ENCODE results near the gene SPEG. TPM values are rescaled to one million over a fixed set of nuclear protein-coding genes. Genes with fewer than 3 reads are reported as not detected.
A peak's percentile ranks its signal among the peaks of the same experiment; 100 is the strongest.

Gene SPEG
- total RNA-seq, 1 experiment from 2014 or later, result 25.3 TPM

DNA sequence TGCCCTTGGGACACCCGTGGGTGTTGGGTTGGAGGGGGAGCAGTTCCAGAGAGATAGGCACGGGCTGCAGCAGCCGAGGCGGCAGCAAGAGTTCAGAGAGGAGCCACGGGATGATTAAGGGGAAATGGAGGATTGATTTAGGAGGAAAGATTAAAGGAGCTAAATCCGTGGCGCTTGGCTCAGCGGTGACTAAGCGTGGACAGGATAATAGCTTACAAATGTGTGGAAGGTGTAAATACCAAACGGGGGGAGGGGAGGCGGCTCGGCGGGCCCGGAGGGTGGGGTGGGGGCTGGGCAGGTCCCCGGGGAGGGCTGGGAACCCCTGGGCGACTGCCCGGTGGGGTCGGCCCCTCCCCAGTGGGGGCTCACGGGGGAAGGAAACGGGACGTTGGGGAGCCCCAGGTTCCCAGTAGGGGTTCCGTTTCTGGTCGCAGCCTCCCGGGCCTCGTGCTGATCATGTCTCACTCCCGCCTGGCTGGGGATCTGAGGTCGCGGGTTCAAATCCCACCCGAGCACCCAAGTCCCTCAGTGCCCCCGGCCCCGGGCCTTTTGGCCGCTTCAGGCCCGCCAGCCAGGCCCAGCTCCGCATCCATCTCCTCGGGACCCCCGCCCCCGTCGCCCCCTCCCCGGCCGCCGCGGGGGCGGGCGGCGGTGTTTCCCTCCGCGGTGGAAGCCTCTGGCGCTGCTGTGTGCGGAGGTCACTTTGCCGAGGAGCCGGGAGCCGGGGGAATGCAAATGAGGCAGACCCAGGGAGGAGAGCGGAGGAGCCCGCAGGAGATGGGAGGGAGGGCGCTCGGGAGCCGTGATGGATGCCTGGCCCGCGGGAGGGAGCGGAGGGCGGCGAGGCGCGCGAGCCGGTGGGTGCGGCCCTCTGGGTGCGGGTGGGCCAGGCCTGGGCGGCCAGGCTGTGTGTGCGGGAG lies 87.7 kb downstream of the SPEG start:
- H3K4me3 ChIP-seq (ENCODE audit: insufficient read depth, low read depth, low read length), result peak overlapping the region; percentile 42
- peak; percentile 98 for DNase-seq

DNA sequence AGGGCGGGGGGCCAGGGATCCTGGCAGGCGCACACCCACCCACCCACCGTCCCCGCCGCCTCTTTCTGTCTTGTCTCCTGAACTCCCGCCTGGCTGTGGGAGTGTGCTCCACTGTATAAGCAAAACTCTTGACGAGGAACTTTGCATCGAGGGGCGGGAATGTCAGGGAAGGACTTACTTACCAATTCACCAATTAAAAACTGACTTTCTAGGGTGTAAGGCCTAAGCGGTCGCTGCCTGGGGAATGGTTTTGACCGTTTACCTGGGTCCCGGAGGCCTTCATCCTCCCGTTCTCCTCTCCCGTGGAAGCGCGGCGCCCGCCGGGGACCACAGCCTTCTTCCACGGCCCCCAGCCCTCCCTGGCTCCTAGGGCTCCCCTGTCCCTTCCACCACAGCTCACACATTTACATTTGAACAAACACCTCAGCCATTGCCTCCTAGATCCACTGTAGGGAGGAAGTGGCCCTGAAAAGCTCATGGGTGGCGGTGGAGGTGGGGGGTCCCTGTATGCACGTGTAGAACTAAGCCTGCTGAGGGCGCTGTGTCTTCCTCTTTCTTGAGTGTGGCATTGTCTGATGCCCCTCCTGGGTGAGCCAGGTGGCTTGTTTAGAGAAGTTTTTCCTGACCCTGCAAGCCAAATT lies 88.5 kb downstream of the SPEG start:
- H3K36me3 ChIP-seq (replicated peaks; ENCODE audit: control insufficient read depth, insufficient read depth, low read length), result no peaks in the 10 kb centered on the region
- peak; percentile 88 for DNase-seq
- H3K27me3 ChIP-seq (ENCODE audit: control insufficient read depth, insufficient read depth, low read length), result peaks cover 6% of the 10 kb centered on the region
- peak overlapping the region; percentile 42 for H3K4me3 ChIP-seq (ENCODE audit: insufficient read depth, low read depth, low read length)

More for the DNA sequence above, 87.7 kb downstream of the SPEG start:
- Histone ChIP-seq H3K36me3 (replicated peaks; ENCODE audit: control insufficient read depth, insufficient read depth, low read length) (no peaks in the 10 kb centered on the region), H3K27me3 (ENCODE audit: control insufficient read depth, insufficient read depth, low read length) (peaks cover 9% of the 10 kb centered on the region)

DNA sequence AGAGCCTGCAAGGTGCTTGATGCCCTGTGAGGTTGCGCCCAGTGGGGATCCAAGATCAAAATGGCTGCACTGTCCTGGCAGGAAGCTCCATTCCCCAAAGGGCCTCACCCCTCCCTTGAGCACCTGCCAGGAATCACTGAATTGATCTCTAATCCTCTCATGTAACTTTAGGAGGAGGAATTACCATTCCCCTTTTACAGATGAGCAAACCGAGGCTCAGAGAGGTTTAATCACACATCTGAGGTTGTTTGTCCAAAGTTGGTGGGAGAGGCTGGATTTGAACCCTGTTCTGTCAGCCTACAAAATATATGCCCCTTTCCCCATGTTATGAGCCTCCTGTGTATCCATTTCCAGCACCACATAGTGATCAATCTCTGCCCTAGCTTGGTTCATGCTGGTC lies 90.2 kb downstream of the SPEG start:
- no peak for DNase-seq
- Histone ChIP-seq H3K27me3 (ENCODE audit: control insufficient read depth, insufficient read depth, low read length) (peaks cover 16% of the 10 kb centered on the region), H3K4me3 (ENCODE audit: insufficient read depth, low read depth, low read length) (no peak overlapping the region), H3K36me3 (replicated peaks; ENCODE audit: control insufficient read depth, insufficient read depth, low read length) (no peaks in the 10 kb centered on the region)

DNA sequence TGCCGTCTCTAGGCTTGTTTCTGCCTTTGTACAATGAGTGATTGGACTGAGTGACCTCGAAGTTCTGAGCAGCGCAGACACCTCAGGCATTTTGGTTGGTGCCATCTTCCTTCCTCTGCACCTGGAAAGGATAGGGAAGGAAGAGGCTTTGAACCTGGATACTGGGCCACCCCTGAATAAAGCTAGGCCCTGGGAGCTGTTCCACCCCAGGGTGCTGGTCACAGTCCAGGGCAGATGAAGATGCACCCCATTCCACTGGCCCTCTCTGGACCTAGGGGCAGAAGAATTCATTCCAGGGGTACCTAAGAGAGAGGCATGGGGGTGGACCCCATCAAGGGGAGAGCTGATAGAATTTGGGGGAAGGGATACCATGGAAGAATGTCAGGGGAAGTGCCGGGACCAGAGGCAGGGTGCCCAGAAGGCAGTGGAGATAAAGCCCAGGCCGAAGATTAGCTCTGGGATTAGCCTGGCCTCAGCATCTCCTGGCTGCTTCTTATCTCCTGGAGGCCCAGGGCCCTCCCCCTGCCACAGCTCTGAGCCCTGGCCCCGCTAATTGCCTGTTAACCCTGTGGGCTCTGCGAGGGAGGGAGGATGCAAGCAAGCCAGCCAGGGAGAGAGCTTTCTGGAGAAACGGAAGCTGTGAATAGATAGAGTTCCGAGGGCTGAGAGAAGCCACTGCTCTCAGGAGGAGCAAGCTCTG lies 91.0 kb downstream of the SPEG start:
- peak; percentile 64 for DNase-seq
- Histone ChIP-seq H3K27me3 (ENCODE audit: control insufficient read depth, insufficient read depth, low read length) (peaks cover 16% of the 10 kb centered on the region), H3K36me3 (replicated peaks; ENCODE audit: control insufficient read depth, insufficient read depth, low read length) (no peaks in the 10 kb centered on the region), H3K4me3 (ENCODE audit: insufficient read depth, low read depth, low read length) (no peak overlapping the region)

GRCh38 chr2:219526320-219527075 lies 91.9 kb downstream of the SPEG start:
- H3K27me3 ChIP-seq (ENCODE audit: control insufficient read depth, insufficient read depth, low read length), result peaks cover 16% of the 10 kb centered on the region
- H3K36me3 ChIP-seq (replicated peaks; ENCODE audit: control insufficient read depth, insufficient read depth, low read length), result no peaks in the 10 kb centered on the region
- no peak for DNase-seq
- no peak overlapping the region for H3K4me3 ChIP-seq (ENCODE audit: insufficient read depth, low read depth, low read length)

DNA sequence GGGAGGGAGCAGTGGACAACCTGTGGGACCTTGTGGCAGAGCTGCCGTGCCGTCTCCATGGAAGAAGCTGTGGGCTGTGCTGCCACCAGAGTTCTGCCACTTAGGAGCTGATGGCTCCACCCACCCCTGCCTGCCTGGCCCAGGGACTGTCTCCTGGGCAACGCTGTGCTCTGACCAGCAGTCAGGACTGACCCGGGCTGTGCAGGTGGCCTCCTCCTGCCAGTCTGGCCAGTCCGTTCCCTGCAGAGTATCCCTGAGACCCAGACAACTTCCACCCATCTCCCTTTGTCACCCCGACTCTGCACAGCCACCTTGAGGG lies 92.4 kb downstream of the SPEG start:
- Histone ChIP-seq H3K4me3 (ENCODE audit: insufficient read depth, low read depth, low read length) (no peak overlapping the region), H3K36me3 (replicated peaks; ENCODE audit: control insufficient read depth, insufficient read depth, low read length) (no peaks in the 10 kb centered on the region), H3K27me3 (ENCODE audit: control insufficient read depth, insufficient read depth, low read length) (peaks cover 16% of the 10 kb centered on the region)
- no peak for DNase-seq

- no peak for DNase-seq
- Histone ChIP-seq H3K4me3 (ENCODE audit: insufficient read depth, low read depth, low read length) (no peak overlapping the region), H3K36me3 (replicated peaks; ENCODE audit: control insufficient read depth, insufficient read depth, low read length) (no peaks in the 10 kb centered on the region), H3K27me3 (ENCODE audit: control insufficient read depth, insufficient read depth, low read length) (peaks cover 16% of the 10 kb centered on the region)
Observed at GRCh38 chr2:219527472-219527871, 92.8 kb downstream of the SPEG start.

DNA sequence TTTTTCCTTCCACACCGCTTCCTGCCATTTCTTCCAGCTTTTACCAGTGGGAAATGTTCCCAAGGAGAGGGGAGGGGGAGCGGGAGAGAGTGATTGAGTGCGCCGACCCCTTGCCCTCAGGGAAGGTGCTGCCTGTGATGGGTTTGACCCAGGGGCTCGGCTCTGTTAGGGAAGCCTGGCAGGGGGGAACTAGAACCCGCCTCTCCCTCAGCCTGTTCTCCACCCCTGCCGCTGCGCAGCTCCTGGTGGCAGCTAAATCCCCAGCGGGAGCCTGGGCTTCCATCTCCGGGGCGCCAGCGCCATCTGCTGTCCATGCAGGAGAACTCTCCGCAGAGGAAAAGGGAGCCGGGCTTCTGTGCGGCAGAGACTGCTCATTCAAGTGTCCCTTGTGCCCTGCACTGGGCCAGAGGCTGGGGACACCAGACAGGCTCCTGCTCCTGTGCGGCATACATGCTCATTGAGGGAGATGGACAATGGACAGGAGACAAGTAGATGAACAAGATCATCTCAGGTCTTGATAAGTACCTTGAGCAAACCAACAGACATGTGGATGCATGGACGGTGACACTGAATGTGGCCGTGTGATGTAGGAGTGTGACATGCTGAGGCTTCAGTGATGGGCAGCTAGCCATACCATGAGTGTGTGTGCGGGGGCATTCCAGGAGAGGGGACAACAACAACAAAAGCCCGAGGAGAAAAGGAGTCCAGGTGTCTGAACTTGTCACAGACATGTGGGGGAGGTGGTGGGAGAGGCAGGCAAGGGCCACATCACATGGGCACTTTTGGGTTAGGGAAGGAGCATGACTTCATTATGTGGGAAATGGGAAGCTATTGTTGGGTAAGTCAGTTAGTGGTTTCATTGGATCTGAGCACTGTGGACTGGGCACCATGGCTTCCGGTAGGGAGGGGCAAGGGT lies 95.7 kb downstream of the SPEG start:
- Histone ChIP-seq H3K36me3 (replicated peaks; ENCODE audit: control insufficient read depth, insufficient read depth, low read length) (no peaks in the 10 kb centered on the region), H3K27me3 (ENCODE audit: control insufficient read depth, insufficient read depth, low read length) (peaks cover 16% of the 10 kb centered on the region), H3K4me3 (ENCODE audit: insufficient read depth, low read depth, low read length) (peak overlapping the region; percentile 29)
- DNase-seq, result peak; percentile 97

- DNase-seq, result no peak
- no peaks in the 10 kb centered on the region for H3K36me3 ChIP-seq (replicated peaks; ENCODE audit: control insufficient read depth, insufficient read depth, low read length)
- no peak overlapping the region for H3K4me3 ChIP-seq (ENCODE audit: insufficient read depth, low read depth, low read length)
- H3K27me3 ChIP-seq (ENCODE audit: control insufficient read depth, insufficient read depth, low read length), result peaks cover 14% of the 10 kb centered on the region
Observed at GRCh38 chr2:219531639-219532377, 97.2 kb downstream of the SPEG start.

DNA sequence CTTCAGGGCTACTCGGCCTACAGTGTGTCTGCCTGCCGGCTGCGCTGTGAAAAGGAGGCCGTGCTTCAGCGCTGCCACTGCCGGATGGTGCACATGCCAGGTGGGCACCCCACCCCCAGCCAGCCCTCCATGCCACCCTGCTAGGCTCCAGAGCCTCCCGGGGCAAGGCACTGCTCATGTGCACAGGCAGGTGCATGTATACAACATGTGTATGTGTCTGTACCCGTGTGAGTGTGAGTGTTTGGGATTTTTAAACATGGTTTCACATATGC lies 97.7 kb downstream of the SPEG start:
- Histone ChIP-seq H3K36me3 (replicated peaks; ENCODE audit: control insufficient read depth, insufficient read depth, low read length) (no peaks in the 10 kb centered on the region), H3K4me3 (ENCODE audit: insufficient read depth, low read depth, low read length) (no peak overlapping the region), H3K27me3 (ENCODE audit: control insufficient read depth, insufficient read depth, low read length) (peaks cover 13% of the 10 kb centered on the region)
- no peak for DNase-seq

DNA sequence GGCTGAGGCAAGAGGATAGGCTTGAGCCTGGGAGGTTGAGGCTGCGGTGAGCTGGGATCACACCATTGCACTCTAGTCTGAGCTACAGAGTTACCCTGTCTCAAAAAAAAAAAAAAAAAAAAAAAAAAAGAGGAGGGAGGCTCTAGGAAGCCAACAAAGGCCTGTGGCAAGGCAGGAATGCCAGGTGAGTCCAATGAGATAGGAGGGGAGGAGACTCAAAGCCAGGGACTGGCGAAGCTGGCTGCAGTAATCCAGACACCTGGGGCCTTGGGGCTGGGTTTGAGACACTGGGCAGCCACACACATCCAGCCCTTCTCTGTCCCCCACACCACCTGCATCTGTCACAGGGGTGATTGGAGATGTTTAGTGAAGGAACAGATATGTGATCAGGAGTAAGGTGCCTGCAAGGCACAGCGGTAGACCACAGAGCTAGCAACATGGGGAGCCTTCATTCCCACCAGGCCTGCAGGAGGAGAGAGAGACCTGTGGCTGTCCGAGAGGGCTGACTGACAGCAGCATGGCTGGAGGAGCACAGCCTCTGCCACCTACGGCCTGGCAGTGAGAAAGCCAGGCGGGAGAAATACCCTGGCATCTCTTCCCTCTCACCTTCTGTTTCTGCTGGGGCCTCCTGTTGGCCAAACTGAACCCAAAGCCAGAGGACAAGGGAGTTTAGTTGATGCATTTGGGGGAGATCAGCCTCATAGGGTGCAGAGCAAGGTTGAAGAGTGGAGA lies 99.5 kb downstream of the SPEG start:
- H3K4me3 ChIP-seq (ENCODE audit: insufficient read depth, low read depth, low read length), result no peak overlapping the region
- peaks cover 8% of the 10 kb centered on the region for H3K27me3 ChIP-seq (ENCODE audit: control insufficient read depth, insufficient read depth, low read length)
- no peaks in the 10 kb centered on the region; the same call in 1 of the 2 replicates for H3K36me3 ChIP-seq (replicated peaks; ENCODE audit: control insufficient read depth, insufficient read depth, low read length)
- peak; percentile 85 for DNase-seq

DNA sequence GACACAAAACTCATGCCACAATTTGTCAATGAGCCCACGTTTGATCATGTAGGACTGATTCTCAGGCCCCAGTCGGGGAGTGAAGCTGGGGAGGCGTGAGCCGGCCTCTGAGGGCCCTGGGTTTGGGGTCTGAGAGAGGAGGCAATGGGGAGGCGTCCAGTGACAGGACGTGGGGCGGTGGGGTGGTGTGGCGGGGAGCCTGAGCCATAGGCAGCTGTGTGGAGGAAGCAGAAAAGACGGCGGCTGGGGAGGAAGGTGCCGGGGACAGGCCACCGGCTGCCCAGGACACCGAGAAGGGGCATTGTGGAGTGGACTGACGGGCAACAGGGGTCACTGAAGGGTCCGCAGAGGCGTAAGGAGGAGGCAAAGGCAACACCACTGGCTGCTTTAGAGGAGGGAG lies 101.8 kb downstream of the SPEG start:
- no peak for DNase-seq
- Histone ChIP-seq H3K4me3 (ENCODE audit: insufficient read depth, low read depth, low read length) (no peak overlapping the region), H3K27me3 (ENCODE audit: control insufficient read depth, insufficient read depth, low read length) (no peaks in the 10 kb centered on the region), H3K36me3 (replicated peaks; ENCODE audit: control insufficient read depth, insufficient read depth, low read length) (peaks cover 10% of the 10 kb centered on the region)

DNA sequence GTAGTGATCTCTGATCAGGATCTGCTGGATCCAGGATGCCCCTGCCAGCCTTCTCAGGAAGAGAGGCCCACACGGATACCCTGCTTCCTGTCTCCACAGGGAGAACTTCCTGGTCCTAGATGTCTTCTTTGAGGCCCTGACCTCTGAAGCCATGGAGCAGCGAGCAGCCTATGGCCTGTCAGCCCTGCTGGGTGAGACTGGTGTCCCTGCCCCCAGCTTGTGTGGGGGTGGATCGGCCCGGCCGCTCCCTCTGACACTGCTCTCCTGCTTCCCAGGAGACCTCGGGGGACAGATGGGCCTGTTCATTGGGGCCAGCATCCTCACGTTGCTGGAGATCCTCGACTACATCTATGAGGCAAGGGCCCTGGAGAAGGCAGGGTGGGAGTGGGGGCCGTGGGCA lies 102.3 kb downstream of the SPEG start:
- no peaks in the 10 kb centered on the region for H3K27me3 ChIP-seq (ENCODE audit: control insufficient read depth, insufficient read depth, low read length)
- no peak overlapping the region for H3K4me3 ChIP-seq (ENCODE audit: insufficient read depth, low read depth, low read length)
- no peak for DNase-seq
- peaks cover 10% of the 10 kb centered on the region for H3K36me3 ChIP-seq (replicated peaks; ENCODE audit: control insufficient read depth, insufficient read depth, low read length)

All from H7 (cell line).